Mesendoderm (in vitro differentiated cells): ENCODE data around the gene SPTA1.
A peak's percentile ranks its signal among the peaks of the same experiment; 100 is the strongest.

Experiments used
- DNase-seq: peaks from one replicate; pipeline ENCODE4 v3.0.0; 2013
- H2AK5ac ChIP-seq: 2 replicates; pipeline ENCODE4 v1.6.1; 2013; ENCODE audit warnings: low read length, inconsistent platforms
- H2BK120ac ChIP-seq: 2 replicates; pipeline ENCODE4 v1.6.1; 2013; ENCODE audit warnings: low read depth, mild to moderate bottlenecking, low read length, moderate library complexity, mixed read lengths
- H2BK15ac ChIP-seq: replicated peaks from 2 replicates; pipeline ENCODE4 v1.6.1; 2013; ENCODE audit warnings: low read depth, mild to moderate bottlenecking, moderate library complexity
- H2BK5ac ChIP-seq: 2 replicates; pipeline ENCODE4 v1.6.1; 2013; ENCODE audit warnings: low read length, inconsistent platforms
- H3K18ac ChIP-seq: 2 replicates; pipeline ENCODE4 v1.6.1; 2013; ENCODE audit warnings: mild to moderate bottlenecking, low read length, mixed read lengths
- H3K23ac ChIP-seq: one replicate; pipeline ENCODE4 v1.6.1; 2013; ENCODE audit warnings: low read length
- H3K27ac ChIP-seq: 2 replicates; pipeline ENCODE4 v1.5.1; 2013; ENCODE audit warnings: low read depth, mild to moderate bottlenecking, inconsistent platforms, low read length, moderate library complexity
- H3K27me3 ChIP-seq: 2 replicates; pipeline ENCODE4 v1.6.1; 2013; ENCODE audit warnings: low read length, control low read depth, mild to moderate bottlenecking, inconsistent platforms; ENCODE audit not compliant: insufficient read depth, poor library complexity
- H3K36me3 ChIP-seq: 2 replicates; pipeline ENCODE4 v1.6.1; 2013; ENCODE audit warnings: low read length, inconsistent platforms; ENCODE audit not compliant: control insufficient read depth, insufficient read depth
- H3K4ac ChIP-seq: one replicate; pipeline ENCODE4 v1.6.1; 2013; ENCODE audit warnings: low read depth, mild to moderate bottlenecking, low read length, moderate library complexity
- H3K4me1 ChIP-seq: 2 replicates; pipeline ENCODE4 v1.6.1; 2013; ENCODE audit warnings: low read depth, low read length, inconsistent platforms; ENCODE audit not compliant: control insufficient read depth
- H3K4me2 ChIP-seq: 2 replicates; pipeline ENCODE4 v1.6.1; 2013; ENCODE audit warnings: low read length
- H3K4me3 ChIP-seq: 2 replicates; pipeline ENCODE4 v1.5.1; 2013; ENCODE audit warnings: mild to moderate bottlenecking, low read length
- H3K56ac ChIP-seq: one replicate; pipeline ENCODE4 v1.6.1; 2013; ENCODE audit warnings: low read length
- H3K79me1 ChIP-seq: 2 replicates; pipeline ENCODE4 v1.6.1; 2013; ENCODE audit warnings: low read length, inconsistent platforms
- H3K79me2 ChIP-seq: 2 replicates; pipeline ENCODE4 v1.6.1; 2013; ENCODE audit warnings: mild to moderate bottlenecking, low read length; ENCODE audit not compliant: control insufficient read depth, insufficient read depth
- H3K9ac ChIP-seq: 2 replicates; pipeline ENCODE4 v1.6.1; 2013; ENCODE audit warnings: low read length, inconsistent platforms
- H4K5ac ChIP-seq: one replicate; pipeline ENCODE4 v1.6.1; 2013; ENCODE audit warnings: low read length
- H4K8ac ChIP-seq: one replicate; pipeline ENCODE4 v1.6.1; 2013; ENCODE audit warnings: low read depth, mild to moderate bottlenecking, control low read depth, low read length, moderate library complexity
- WGBS: extraction: QIAGEN DNeasy Blood & Tissue Kit; methylation state at CpG from one replicate; pipeline ENCODE4 v1.1.7; 2013; ENCODE audit warnings: low lambda C conversion rate, missing lambda C conversion rate; ENCODE audit not compliant: insufficient coverage; ENCODE audit errors: extremely low coverage; 5-methylcytosine and 5-hydroxymethylcytosine counted together

SPTA1 gene

GRCh38 chr1:158654571-158654970 is 31.9 kb downstream of the SPTA1 start:
- DNase-seq, result no peak
- WGBS, result no CpG with 5 or more reads among the region's 6 CpGs
- no peaks in the 10 kb centered on the region for H3K79me2 ChIP-seq
- H3K27ac ChIP-seq, result no peak overlapping the region
- no peak overlapping the region for H3K4ac ChIP-seq
- H4K5ac ChIP-seq, result no peak overlapping the region
- no peak overlapping the region for H4K8ac ChIP-seq
- no peak overlapping the region for H2BK15ac ChIP-seq
- no peaks in the 10 kb centered on the region for H3K36me3 ChIP-seq
- H3K56ac ChIP-seq, result no peak overlapping the region
- no peak overlapping the region for H3K9ac ChIP-seq
- H2BK5ac ChIP-seq, result no peak overlapping the region
- H3K23ac ChIP-seq, result no peak overlapping the region
- no peak overlapping the region for H2AK5ac ChIP-seq
- H3K79me1 ChIP-seq, result no peaks in the 10 kb centered on the region
- no peak overlapping the region for H3K4me3 ChIP-seq
- no peaks in the 10 kb centered on the region for H3K4me1 ChIP-seq
- no peak overlapping the region for H3K18ac ChIP-seq
- no peak overlapping the region for H2BK120ac ChIP-seq
- H3K27me3 ChIP-seq, result no peaks in the 10 kb centered on the region
- no peak overlapping the region for H3K4me2 ChIP-seq

- Histone ChIP-seq H3K23ac (no peak overlapping the region), H4K5ac (no peak overlapping the region), H3K79me1 (no peaks in the 10 kb centered on the region), H2BK15ac (no peak overlapping the region), H2BK5ac (no peak overlapping the region), H3K79me2 (no peaks in the 10 kb centered on the region), H3K27ac (no peak overlapping the region), H2AK5ac (no peak overlapping the region), H3K9ac (no peak overlapping the region), H3K4me2 (no peak overlapping the region), H3K4ac (no peak overlapping the region), H3K18ac (no peak overlapping the region), H3K36me3 (no peaks in the 10 kb centered on the region), H3K27me3 (no peaks in the 10 kb centered on the region), H3K56ac (no peak overlapping the region), H4K8ac (no peak overlapping the region), H3K4me1 (no peaks in the 10 kb centered on the region), H2BK120ac (no peak overlapping the region), H3K4me3 (no peak overlapping the region)
- DNase-seq, result no peak
These were observed 32.4 kb downstream of the SPTA1 start for GRCh38 chr1:158654086-158654485.

GRCh38 chr1:158652721-158653334 is 33.7 kb downstream of the SPTA1 start:
- Histone ChIP-seq H3K36me3 (no peaks in the 10 kb centered on the region), H4K5ac (no peak overlapping the region), H3K4ac (no peak overlapping the region), H3K23ac (no peak overlapping the region), H3K79me1 (no peaks in the 10 kb centered on the region), H2AK5ac (no peak overlapping the region), H3K79me2 (no peaks in the 10 kb centered on the region), H2BK15ac (no peak overlapping the region), H3K27me3 (no peaks in the 10 kb centered on the region), H2BK5ac (no peak overlapping the region), H4K8ac (no peak overlapping the region), H2BK120ac (no peak overlapping the region), H3K4me2 (no peak overlapping the region), H3K4me1 (no peaks in the 10 kb centered on the region), H3K18ac (no peak overlapping the region), H3K27ac (no peak overlapping the region), H3K9ac (no peak overlapping the region), H3K56ac (no peak overlapping the region), H3K4me3 (no peak overlapping the region)
- no peak for DNase-seq
- no CpG with 5 or more reads among the region's 7 CpGs for WGBS

- Histone ChIP-seq H3K36me3 (no peaks in the 10 kb centered on the region), H4K8ac (no peak overlapping the region), H2AK5ac (no peak overlapping the region), H3K4me3 (no peak overlapping the region), H2BK120ac (no peak overlapping the region), H2BK15ac (no peak overlapping the region), H3K4ac (no peak overlapping the region), H3K56ac (no peak overlapping the region), H3K27ac (no peak overlapping the region), H3K79me1 (no peaks in the 10 kb centered on the region), H2BK5ac (no peak overlapping the region), H3K18ac (no peak overlapping the region), H3K27me3 (no peaks in the 10 kb centered on the region), H3K4me2 (no peak overlapping the region), H4K5ac (no peak overlapping the region), H3K4me1 (no peaks in the 10 kb centered on the region), H3K9ac (no peak overlapping the region), H3K79me2 (no peaks in the 10 kb centered on the region), H3K23ac (no peak overlapping the region)
- peak; percentile 24 for DNase-seq
These were observed 37.5 kb downstream of the SPTA1 start for GRCh38 chr1:158649052-158649451.

GRCh38 chr1:158646465-158646864 is 40.0 kb downstream of the SPTA1 start:
- no CpG with 5 or more reads among the region's 1 CpG for WGBS
- no peak for DNase-seq
- H2BK15ac ChIP-seq, result no peak overlapping the region
- no peaks in the 10 kb centered on the region for H3K4me1 ChIP-seq
- H4K5ac ChIP-seq, result no peak overlapping the region
- H3K27ac ChIP-seq, result no peak overlapping the region
- no peak overlapping the region for H2BK5ac ChIP-seq
- H3K18ac ChIP-seq, result no peak overlapping the region
- no peak overlapping the region for H3K4me3 ChIP-seq
- H2BK120ac ChIP-seq, result no peak overlapping the region
- H3K23ac ChIP-seq, result no peak overlapping the region
- H2AK5ac ChIP-seq, result no peak overlapping the region
- H3K36me3 ChIP-seq, result no peaks in the 10 kb centered on the region
- no peaks in the 10 kb centered on the region for H3K79me1 ChIP-seq
- no peaks in the 10 kb centered on the region for H3K79me2 ChIP-seq
- H3K4ac ChIP-seq, result no peak overlapping the region
- H3K27me3 ChIP-seq, result no peaks in the 10 kb centered on the region
- no peak overlapping the region for H4K8ac ChIP-seq
- no peak overlapping the region for H3K9ac ChIP-seq
- H3K4me2 ChIP-seq, result no peak overlapping the region
- H3K56ac ChIP-seq, result no peak overlapping the region

- no peak overlapping the region for H3K23ac ChIP-seq
- H3K36me3 ChIP-seq, result no peaks in the 10 kb centered on the region
- no peak overlapping the region for H2BK120ac ChIP-seq
- no CpG with 5 or more reads among the region's 2 CpGs for WGBS
- H2AK5ac ChIP-seq, result no peak overlapping the region
- no peaks in the 10 kb centered on the region for H3K27me3 ChIP-seq
- no peak overlapping the region for H4K5ac ChIP-seq
- DNase-seq, result no peak
- no peak overlapping the region for H3K4me2 ChIP-seq
- no peak overlapping the region for H2BK15ac ChIP-seq
- no peak overlapping the region for H3K18ac ChIP-seq
- no peaks in the 10 kb centered on the region for H3K79me2 ChIP-seq
- H3K4ac ChIP-seq, result no peak overlapping the region
- H3K4me3 ChIP-seq, result no peak overlapping the region
- no peak overlapping the region for H2BK5ac ChIP-seq
- no peak overlapping the region for H3K27ac ChIP-seq
- H4K8ac ChIP-seq, result no peak overlapping the region
- no peaks in the 10 kb centered on the region for H3K4me1 ChIP-seq
- H3K9ac ChIP-seq, result no peak overlapping the region
- no peaks in the 10 kb centered on the region for H3K79me1 ChIP-seq
- H3K56ac ChIP-seq, result no peak overlapping the region
These were observed 42.1 kb downstream of the SPTA1 start for GRCh38 chr1:158644449-158644848.
